Stomach smooth muscle (tissue), 2 donors: ENCODE measurements around the gene RNF26.

ENCODE experiments used
- H3K27ac ChIP-seq: one replicate; pipeline ENCODE4 v1.7.0; 2013; ENCODE audit warnings: mild to moderate bottlenecking, low read length, inconsistent platforms
- H3K27me3 ChIP-seq, 2 donors: one replicate each; pipeline ENCODE4 v1.7.0; 2013; ENCODE audit warnings: low read length in 2 of 2; ENCODE audit not compliant: insufficient read depth in 2 of 2, control insufficient read depth in 1 of 2
- H3K36me3 ChIP-seq, 2 donors: one replicate each; pipeline ENCODE4 v1.7.0; 2013; ENCODE audit warnings: low read length in 2 of 2; ENCODE audit not compliant: control insufficient read depth in 2 of 2, insufficient read depth in 2 of 2
- H3K4me1 ChIP-seq: one replicate; pipeline ENCODE4 v1.7.0; 2013; ENCODE audit warnings: low read length; ENCODE audit not compliant: control insufficient read depth, insufficient read depth
- H3K4me3 ChIP-seq, 2 donors: one replicate each; pipeline ENCODE4 v1.7.0; 2013; ENCODE audit warnings: low read length in 2 of 2
- H3K9ac ChIP-seq, 2 donors: one replicate each; pipeline ENCODE4 v1.7.0; 2013; ENCODE audit warnings: low read length in 2 of 2, mild to moderate bottlenecking in 1 of 2
- H3K9me3 ChIP-seq, 2 donors: one replicate each; pipeline ENCODE4 v1.7.0; 2013; ENCODE audit warnings: low read length in 2 of 2; ENCODE audit not compliant: control insufficient read depth in 2 of 2
- donor health status: healthy.
- donor health status: Pancreatic carcinoma.

RNF26 gene

DNA sequence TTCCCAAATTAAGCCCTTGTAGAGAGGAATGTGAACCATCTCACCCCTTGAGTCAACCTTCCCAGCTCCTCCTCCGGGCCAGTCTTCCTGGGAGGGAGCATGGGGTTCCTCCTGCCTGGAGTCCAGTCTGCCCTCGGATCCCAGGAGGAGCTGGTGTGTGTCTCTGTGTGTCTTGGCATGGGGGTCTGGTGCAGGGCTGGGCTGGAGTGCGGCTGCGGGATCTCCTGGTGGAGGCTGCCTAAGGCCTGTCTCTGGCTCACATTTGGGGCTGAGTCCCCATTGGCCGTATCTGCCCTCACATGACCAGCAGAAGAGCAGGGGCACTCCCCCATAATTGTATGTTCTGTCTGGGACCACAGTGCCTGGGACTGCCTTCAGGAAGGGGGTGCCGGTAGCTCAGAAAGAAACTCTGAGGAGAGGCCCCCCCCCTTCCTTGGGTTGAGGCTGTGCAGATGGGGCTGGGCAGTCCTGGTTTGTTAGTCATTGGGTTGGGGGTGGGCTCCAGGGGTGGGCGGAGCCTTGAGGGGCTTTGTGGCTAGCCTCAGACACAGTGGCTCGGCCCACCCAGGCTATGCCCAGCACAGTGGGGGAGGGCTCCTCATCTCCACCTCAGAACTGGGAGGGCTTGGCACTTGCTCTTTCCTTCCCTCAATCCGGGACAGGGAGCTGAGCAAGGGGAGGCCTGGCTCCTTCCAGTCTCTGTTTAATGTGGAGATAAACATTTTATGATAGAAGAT lies 3.4 kb downstream of the RNF26 start:
- peaks cover 64% of the 10 kb centered on the region for H3K4me1 ChIP-seq
- H3K36me3 ChIP-seq: peaks cover 0 to 5% of the 10 kb centered on the region in 2 donors
- no peaks in the 10 kb centered on the region for H3K27me3 ChIP-seq
- peak overlapping the region; percentile 80 for H3K27ac ChIP-seq
- H3K9me3 ChIP-seq: no peaks in the 10 kb centered on the region
- H3K9ac ChIP-seq: peak overlapping the region in 1 of 2 donors; percentile 42
- peak overlapping the region in 1 of 2 donors; percentile 76 for H3K4me3 ChIP-seq

DNA sequence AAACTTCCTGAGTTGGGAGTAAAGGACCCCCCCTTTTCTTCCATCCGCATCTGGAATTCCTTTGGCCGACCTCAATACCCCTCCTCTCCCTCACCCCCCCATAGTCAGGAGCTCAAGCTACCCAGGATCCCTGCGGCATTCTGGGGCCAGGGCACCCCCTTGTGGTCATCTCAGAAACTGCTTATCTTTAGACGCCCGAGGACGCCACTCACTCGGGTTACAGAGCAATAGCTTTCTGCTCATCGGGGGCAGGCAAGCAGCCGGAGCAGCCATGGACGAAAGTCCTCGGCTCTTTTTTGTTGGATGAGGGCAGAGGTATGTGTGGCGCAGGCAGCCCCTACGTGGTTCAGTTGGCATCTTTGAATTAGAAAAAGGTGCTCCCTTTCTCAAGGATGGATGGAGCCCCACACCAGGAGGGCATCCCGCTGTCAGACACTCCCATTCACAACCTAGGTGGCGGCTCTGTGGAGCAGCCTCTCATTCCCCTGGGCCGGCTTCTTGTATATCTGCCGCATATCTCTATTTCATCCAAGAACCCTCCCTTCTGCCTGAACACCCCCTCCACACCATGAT lies 4.1 kb downstream of the RNF26 start:
- H3K27ac ChIP-seq: peak overlapping the region; percentile 80

DNA sequence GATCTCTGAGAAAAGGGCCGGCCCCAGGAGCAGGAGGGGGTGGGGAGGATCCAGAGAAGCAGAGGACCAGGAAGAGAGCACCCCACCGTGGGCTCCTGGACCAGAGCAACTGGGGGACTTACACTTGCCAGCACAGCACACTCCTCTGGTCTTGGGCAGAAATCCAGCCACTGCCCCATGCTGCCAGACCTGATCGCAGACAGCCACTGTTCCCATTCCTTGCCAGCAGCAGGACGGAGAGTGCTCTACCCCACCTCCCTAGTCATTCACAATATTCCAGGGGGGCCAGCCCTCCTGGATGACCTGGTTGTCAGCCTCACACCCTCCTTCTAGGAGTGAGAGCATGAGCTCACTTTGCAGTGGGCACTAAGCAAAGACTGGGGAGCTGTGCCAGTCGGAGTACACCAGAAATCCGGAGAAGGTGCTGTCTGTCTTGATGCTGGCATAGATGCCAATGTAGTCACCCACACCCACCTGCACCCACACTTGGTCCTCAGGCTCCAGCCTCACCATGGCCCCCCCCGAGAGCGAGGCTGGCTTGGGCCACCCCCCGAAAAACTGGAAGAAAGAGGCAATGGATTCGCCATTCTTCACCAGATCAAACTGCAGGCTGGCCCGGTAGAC lies 4.8 kb downstream of the RNF26 start:
- H3K4me1 ChIP-seq: peaks cover 64% of the 10 kb centered on the region
- H3K36me3 ChIP-seq: peaks cover 0 to 5% of the 10 kb centered on the region in 2 donors
- no peaks in the 10 kb centered on the region for H3K27me3 ChIP-seq
- H3K9ac ChIP-seq: peak overlapping the region; percentile 55 to 64
- peak overlapping the region; percentile 54 to 76 for H3K4me3 ChIP-seq
- H3K27ac ChIP-seq: peak overlapping the region; percentile 80
- no peaks in the 10 kb centered on the region for H3K9me3 ChIP-seq

More for the DNA sequence above, 4.1 kb downstream of the RNF26 start:
- Histone ChIP-seq H3K36me3 (peaks cover 0 to 5% of the 10 kb centered on the region in 2 donors), H3K9ac (peak overlapping the region in 1 of 2 donors; percentile 29), H3K4me3 (peak overlapping the region; percentile 2 to 76), H3K27me3 (no peaks in the 10 kb centered on the region), H3K4me1 (peaks cover 64% of the 10 kb centered on the region), H3K9me3 (no peaks in the 10 kb centered on the region)

DNA sequence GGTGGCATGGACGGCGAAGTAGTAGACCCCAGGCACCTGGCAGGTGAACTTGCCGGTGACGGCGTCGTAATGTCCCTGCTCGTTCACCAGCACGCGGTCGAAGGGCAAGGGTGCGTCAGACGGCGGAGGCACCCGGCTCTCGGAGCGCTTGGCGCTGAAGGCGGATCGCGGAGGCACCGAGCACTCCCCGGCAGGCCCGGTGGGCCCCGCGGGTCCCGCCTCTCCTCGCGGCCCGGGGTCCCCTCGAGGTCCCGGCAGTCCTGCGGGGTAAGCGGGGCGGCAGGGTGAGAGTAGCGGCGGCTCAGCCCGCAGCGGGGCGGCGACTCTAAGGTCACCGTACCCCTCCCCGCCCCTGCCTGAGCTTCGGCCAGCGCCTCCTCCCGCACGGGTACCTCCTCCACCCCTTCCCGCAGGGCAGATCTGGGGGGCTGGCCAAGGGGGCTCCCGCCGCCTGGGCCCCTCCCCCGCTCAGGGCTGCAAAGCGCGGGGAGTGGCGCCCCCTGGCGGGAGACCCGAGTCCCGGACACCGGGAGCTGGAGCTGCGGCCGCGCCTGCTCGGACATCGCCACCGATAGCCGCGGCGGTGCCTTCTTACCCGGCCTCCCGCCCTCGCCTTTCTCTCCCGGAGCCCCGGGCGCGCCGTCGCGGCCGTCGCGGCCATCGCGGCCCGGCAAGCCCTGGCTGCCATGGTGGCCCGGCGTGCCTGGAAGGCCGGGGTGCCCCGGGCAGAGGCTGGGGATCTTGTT lies 5.4 kb downstream of the RNF26 start:
- H3K4me3 ChIP-seq: peak overlapping the region; percentile 54 to 76
- H3K27me3 ChIP-seq: no peaks in the 10 kb centered on the region
- H3K36me3 ChIP-seq: peaks cover 0 to 5% of the 10 kb centered on the region in 2 donors
- no peaks in the 10 kb centered on the region for H3K9me3 ChIP-seq
- peaks cover 62% of the 10 kb centered on the region for H3K4me1 ChIP-seq
- peak overlapping the region; percentile 64 to 73 for H3K9ac ChIP-seq
- peak overlapping the region; percentile 80 for H3K27ac ChIP-seq

DNA sequence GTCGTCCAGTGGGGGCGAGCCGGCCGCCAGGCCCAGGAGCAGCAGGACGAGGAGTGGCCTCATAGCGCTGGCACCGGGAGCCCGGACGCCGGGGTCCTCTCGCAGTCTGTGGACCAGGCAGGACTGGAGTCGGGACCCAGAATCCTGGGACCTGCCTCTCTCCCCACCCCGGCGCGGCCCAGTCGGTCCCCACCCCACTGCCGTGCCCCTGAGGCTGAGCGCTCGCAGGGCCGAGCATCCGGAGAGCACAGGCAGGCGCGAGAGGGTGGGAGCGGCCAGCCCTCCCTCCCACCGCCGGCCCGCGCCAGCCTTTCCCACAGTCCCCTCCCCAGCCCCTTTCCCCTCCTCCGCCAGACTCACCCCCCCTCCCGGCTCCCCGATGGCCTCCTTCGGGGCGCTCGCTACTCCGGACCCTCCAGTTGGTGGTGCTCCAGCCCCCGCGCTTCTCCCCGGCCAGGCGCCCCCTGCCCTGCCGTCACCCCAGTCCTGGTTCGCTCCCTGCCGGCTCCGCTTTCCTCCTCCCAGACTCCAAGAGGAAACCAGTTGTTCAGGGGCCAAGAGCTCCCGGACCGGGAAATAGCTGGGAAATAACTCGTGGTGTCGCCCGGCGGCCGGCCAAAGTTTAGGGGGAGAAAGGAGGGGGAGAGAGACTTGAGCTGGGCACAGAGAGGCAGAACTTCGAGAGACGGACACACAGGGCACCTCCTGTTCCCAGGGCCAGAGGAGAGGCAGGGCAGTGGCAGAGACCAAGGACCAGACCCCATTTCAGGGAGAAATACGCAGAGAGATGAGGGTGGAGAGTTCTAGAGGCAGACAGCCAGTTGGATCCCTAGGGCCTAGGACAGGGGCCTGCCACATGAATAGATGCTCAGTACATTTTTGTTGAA lies 6.3 kb downstream of the RNF26 start, which contains the start of gene C1QTNF5:
Gene C1QTNF5 (minus strand): TSS at position 549 of the 887 bp plus-strand sequence. CDS start 486 bp downstream, at position 63.
- peak within 1 kb of the TSS; percentile 80 for H3K27ac ChIP-seq
- peak within 1 kb of the TSS; percentile 54 to 76 for H3K4me3 ChIP-seq
- H3K4me1 ChIP-seq: peaks cover 54% of the 10 kb centered on the region
- no peaks in the 10 kb centered on the region for H3K9me3 ChIP-seq
- no peaks in the 10 kb centered on the region for H3K27me3 ChIP-seq
- H3K36me3 ChIP-seq: peaks cover 0 to 5% of the 10 kb centered on the region in 2 donors
- H3K9ac ChIP-seq: peak within 1 kb of the TSS; percentile 64 to 73

DNA sequence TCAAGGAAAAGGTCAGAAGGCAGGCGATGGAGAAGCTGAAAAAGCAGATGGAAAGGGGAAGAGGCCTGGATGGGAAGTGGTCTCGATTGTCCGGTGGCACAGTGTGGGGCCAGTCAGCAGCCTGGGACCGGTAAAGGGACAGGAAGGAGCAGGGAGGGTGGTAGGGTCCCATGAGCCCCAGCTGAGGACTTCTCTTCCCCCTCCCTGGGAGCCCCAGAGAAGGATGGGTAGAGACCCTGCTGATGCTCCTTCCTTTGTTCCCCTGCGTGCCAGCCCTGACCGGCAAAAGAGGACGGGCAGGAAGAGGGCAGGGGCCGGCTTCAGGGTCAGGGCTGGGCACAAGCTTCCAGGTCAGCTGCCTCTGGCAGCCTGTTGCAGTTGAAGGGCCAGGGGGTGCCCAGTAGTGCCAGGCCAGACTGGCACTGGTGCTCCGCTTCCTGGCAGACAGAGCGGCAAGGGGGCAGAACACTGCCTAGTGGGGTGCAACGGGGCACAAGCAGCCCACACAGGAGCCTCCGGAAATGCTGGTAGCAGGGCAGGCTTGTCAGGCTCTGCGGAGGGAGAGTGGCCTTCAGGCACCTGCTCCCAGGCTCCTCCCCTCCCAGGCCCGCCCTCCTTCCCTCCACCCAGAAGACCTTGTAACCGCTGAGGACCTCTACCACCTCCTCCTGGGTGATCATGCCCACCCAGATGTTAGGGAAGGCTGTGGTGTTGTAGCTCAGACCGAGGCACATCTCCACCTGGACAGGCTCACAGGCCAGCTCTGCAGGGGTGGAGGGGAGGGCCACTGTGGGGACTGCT lies 7.1 kb downstream of the RNF26 start:
- H3K4me3 ChIP-seq: peak overlapping the region; percentile 42 to 76
- H3K4me1 ChIP-seq: peaks cover 52% of the 10 kb centered on the region
- peak overlapping the region; percentile 80 for H3K27ac ChIP-seq
- peaks cover 0 to 3% of the 10 kb centered on the region in 2 donors for H3K36me3 ChIP-seq
- no peaks in the 10 kb centered on the region for H3K27me3 ChIP-seq
- H3K9me3 ChIP-seq: no peaks in the 10 kb centered on the region
- peak overlapping the region in 1 of 2 donors; percentile 64 for H3K9ac ChIP-seq

DNA sequence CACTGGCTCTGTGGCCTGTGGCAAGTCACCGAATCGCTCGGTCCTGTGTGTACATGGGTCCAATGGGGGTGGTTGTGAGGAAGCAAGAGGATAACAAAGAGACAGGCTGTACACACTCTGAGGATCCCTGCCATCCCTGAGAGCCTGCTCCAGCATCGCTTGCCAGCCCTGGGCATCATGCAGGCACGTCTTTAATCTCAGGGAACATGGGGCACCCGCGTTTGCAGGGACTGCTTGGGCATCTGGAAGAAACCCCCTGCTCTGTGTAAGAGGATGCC lies 7.6 kb downstream of the RNF26 start:
- Histone ChIP-seq H3K27ac (no peak overlapping the region), H3K4me1 (peaks cover 55% of the 10 kb centered on the region), H3K9ac (no peak overlapping the region), H3K4me3 (no peak overlapping the region), H3K36me3 (peaks cover 0 to under 1% of the 10 kb centered on the region in 2 donors), H3K9me3 (no peaks in the 10 kb centered on the region), H3K27me3 (no peaks in the 10 kb centered on the region)

DNA sequence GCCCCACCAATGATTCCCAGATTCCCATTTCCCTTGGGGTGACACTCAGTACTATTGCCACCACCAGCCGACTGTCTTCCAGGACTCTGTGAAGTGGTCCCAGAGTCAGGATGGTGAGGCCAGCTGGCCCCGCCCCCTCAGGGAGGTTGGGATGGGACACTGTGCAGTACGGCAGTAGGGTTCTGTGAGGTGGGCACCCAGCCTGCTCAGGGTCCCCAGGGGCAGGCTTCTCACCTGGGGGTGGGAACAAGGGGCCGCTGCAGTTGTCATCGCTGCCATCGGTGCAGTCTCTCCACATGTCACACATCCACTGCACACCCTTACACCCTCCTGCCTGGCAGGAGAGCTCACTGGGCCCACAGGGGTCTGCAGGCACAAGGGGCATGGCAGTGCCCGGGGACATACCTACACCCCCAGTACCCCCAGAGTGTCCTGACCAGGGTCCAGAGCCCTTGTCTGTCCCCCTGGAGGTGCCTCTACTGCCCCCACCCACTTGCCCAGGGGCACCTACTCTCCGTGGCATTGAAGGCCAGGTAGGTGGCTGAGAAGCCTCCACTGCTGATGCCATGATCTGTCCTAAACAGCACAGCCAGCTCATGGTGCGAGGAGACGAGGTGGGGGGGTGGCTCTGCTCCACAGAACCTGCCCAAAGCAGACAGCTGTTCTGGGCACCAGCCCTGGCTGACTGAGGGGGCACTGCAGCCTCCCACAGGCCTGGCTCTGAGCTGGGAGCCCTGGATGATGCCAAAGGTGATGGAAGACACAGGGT lies 8.2 kb downstream of the RNF26 start:
- Histone ChIP-seq H3K4me1 (peaks cover 57% of the 10 kb centered on the region), H3K27me3 (no peaks in the 10 kb centered on the region), H3K4me3 (no peak overlapping the region), H3K9ac (no peak overlapping the region), H3K9me3 (no peaks in the 10 kb centered on the region), H3K36me3 (no peaks in the 10 kb centered on the region), H3K27ac (no peak overlapping the region)

DNA sequence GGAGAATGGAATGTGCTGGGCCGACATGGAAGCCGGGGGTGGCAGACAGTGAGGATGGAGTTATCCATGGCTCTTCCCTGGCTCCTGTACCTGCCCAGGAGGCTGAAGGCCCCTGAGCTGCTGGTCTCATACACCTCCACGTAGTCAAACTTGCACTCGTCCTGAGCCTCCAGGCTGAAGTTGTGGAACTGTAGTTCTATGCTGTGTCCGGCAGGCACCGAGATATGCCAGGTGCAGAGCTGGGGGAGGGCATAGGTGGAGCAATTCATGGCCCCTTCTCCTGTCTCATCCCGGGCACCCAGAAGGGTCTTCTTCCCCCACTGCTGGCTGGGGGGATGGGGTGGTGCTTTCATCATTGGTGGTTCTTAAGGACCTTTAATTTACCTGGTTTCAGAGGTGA lies 9.4 kb downstream of the RNF26 start:
- H3K4me1 ChIP-seq: peaks cover 47% of the 10 kb centered on the region
- H3K9ac ChIP-seq: no peak overlapping the region

More for the DNA sequence above, 9.4 kb downstream of the RNF26 start:
- H3K27ac ChIP-seq: no peak overlapping the region
- no peaks in the 10 kb centered on the region for H3K9me3 ChIP-seq
- no peaks in the 10 kb centered on the region for H3K36me3 ChIP-seq
- no peaks in the 10 kb centered on the region for H3K27me3 ChIP-seq
- H3K4me3 ChIP-seq: no peak overlapping the region
